ENCODE measurements around the gene CBFA2T3. TPM values are rescaled to one million over a fixed set of nuclear protein-coding genes. Genes with fewer than 3 reads are reported as not detected.

CBFA2T3 gene
- total and polyA plus RNA-seq, 2 donors (not counting 1 experiment from before 2014, with no cell fraction given): 40.8 to 58.3 TPM

DNA sequence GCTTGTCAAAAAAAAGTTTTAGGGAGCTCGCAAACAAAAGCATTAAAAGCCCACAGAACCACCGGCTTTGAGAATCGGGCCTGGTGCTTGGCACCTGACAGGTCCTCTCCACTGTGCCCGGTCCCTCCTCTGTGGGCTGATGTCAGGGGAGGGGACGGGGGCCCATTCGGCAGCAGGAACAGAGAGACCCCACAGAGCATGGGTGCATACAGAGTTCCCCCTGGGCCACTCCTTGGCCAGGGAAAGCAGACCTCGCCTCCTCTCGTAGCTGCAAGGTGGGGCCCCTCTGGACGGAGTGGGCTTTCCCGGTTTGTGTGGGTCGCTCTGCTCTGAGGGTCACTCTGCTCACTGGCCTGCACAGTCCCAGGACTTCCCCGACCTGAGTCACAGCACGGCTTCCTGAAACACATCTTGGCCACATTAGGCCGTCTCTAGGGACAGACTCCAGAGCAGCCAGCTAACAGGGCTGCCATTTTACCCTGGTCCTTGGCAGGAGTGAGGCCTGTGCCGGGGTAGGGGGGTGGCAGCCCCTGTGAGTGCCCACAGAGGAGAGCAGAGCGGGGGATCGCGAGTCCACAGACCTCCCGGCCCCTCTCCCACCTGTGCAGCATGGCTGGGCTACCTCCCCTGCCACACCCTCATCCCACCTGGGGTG, 11.1 kb downstream of the CBFA2T3 start:
- peak overlapping the region; percentile 79 for H3K27ac Mint-ChIP-seq
- DNase-seq (peak; percentile 41), ATAC-seq (ENCODE audit: low read depth) (no peak)
- no peaks in the 10 kb centered on the region for H3K27me3 ChIP-seq (replicated peaks in 1 of 4; ENCODE audit: control extremely low read depth in 1 of 4, control insufficient read depth in 3 of 4, insufficient read depth in 4 of 4, low read length in 3 of 4)
- no peak overlapping the region for H2AFZ ChIP-seq (ENCODE audit: insufficient read depth, low read depth, low read length, poor library complexity, severe bottlenecking)
- no peaks in the 10 kb centered on the region for H3K9me3 Mint-ChIP-seq (ENCODE audit: insufficient read depth)
- peak overlapping the region; percentile 88 for H3K4me2 ChIP-seq (replicated peaks; ENCODE audit: low read depth, low read length, poor library complexity, severe bottlenecking)
- no peak overlapping the region for H3K4me3 ChIP-seq (ENCODE audit: control extremely low read depth in 1 of 5, extremely low read depth in 1 of 5, insufficient read depth in 1 of 5, low read depth in 2 of 5, low read length in 4 of 5)
- peak overlapping the region; percentile 48 to 62 for H3K27ac ChIP-seq (ENCODE audit: low read length in 2 of 2)
- TF ChIP-seq, protein P1, sequence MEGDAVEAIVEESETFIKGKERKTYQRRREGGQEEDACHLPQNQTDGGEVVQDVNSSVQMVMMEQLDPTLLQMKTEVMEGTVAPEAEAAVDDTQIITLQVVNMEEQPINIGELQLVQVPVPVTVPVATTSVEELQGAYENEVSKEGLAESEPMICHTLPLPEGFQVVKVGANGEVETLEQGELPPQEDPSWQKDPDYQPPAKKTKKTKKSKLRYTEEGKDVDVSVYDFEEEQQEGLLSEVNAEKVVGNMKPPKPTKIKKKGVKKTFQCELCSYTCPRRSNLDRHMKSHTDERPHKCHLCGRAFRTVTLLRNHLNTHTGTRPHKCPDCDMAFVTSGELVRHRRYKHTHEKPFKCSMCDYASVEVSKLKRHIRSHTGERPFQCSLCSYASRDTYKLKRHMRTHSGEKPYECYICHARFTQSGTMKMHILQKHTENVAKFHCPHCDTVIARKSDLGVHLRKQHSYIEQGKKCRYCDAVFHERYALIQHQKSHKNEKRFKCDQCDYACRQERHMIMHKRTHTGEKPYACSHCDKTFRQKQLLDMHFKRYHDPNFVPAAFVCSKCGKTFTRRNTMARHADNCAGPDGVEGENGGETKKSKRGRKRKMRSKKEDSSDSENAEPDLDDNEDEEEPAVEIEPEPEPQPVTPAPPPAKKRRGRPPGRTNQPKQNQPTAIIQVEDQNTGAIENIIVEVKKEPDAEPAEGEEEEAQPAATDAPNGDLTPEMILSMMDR (IDR thresholded peaks at IDR 0.05): no peak
- TF ChIP-seq EZH2 (IDR thresholded peaks at IDR 0.05; ENCODE audit: borderline replicate concordance, insufficient read depth, low read depth, low read length, poor library complexity, severe bottlenecking): no peak
- H3K27me3 Mint-ChIP-seq: no peaks in the 10 kb centered on the region
- ChIA-PET POLR2A (interaction anchor here (4.8 kb wide), 1 partner anchor 11 kb away, joined by 53 read pairs; the partner anchor contains the start of gene CBFA2T3), CTCF (no interaction called here)
- H4K20me1 ChIP-seq (ENCODE audit: control insufficient read depth, insufficient read depth, low read length, poor library complexity, severe bottlenecking): peaks cover 33% of the 10 kb centered on the region
- peaks cover 90% of the 10 kb centered on the region for H3K79me2 ChIP-seq (ENCODE audit: control insufficient read depth, insufficient read depth, low read length)
- 65% methylated on average over 19 of the region's 19 CpGs for WGBS (ENCODE audit: insufficient coverage)
- peaks cover 65% of the 10 kb centered on the region for H3K4me1 Mint-ChIP-seq
- no peak overlapping the region for H3K9ac ChIP-seq (ENCODE audit: low read length)
- H3K9me3 ChIP-seq (ENCODE audit: control extremely low read depth in 1 of 3, control insufficient read depth in 2 of 3, insufficient read depth in 1 of 3, low read length in 2 of 3): peaks cover 0 to 7% (median 0%) of the 10 kb centered on the region in 3 donors
- H3K4me1 ChIP-seq (ENCODE audit: control insufficient read depth in 2 of 2, insufficient read depth in 2 of 2, low read length in 2 of 2): peaks cover 56 to 58% of the 10 kb centered on the region in 2 donors
- peak overlapping the region; percentile 35 for H3K4me3 Mint-ChIP-seq
- peaks cover 0 to 9% of the 10 kb centered on the region in 2 experiments for H3K36me3 ChIP-seq (replicated peaks in 1 of 2; ENCODE audit: control extremely low read depth in 1 of 2, control insufficient read depth in 1 of 2, extremely low read depth in 1 of 2, insufficient read depth in 2 of 2, low read length in 1 of 2)
- intact Hi-C loops (cut with micrococcal nuclease): no loop called here

DNA sequence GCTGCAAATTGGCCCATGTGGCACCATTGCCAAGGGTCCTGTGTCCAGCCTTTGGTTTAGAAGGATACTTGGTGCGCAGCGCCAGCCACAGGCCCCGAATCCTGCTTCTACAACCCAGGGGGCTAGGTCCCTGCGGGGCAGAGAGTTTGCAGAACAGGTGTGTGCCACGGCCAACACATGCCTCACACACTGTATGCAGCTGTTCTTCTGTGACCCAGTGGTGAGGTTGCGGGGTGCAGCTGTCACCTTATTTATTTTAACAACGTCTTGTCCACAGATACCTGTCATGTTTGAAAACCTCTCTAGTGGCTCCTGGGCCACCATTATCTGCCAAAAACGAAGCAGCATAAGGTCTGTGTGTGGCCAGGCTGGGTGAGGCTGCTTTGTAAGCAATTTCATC, 11.6 kb downstream of the CBFA2T3 start:
- no peak overlapping the region for H2AFZ ChIP-seq (ENCODE audit: insufficient read depth, low read depth, low read length, poor library complexity, severe bottlenecking)
- 33% methylated on average over 5 of the region's 8 CpGs for WGBS (ENCODE audit: insufficient coverage)

More for the DNA sequence above, 11.6 kb downstream of the CBFA2T3 start:
- Histone ChIP-seq H4K20me1 (ENCODE audit: control insufficient read depth, insufficient read depth, low read length, poor library complexity, severe bottlenecking) (peaks cover 38% of the 10 kb centered on the region), H3K4me1 (ENCODE audit: control insufficient read depth in 2 of 2, insufficient read depth in 2 of 2, low read length in 2 of 2) (peaks cover 51 to 53% of the 10 kb centered on the region in 2 donors), H3K4me2 (replicated peaks; ENCODE audit: low read depth, low read length, poor library complexity, severe bottlenecking) (peak overlapping the region; percentile 88), H3K36me3 (replicated peaks in 1 of 2; ENCODE audit: control extremely low read depth in 1 of 2, control insufficient read depth in 1 of 2, extremely low read depth in 1 of 2, insufficient read depth in 2 of 2, low read length in 1 of 2) (peaks cover 0 to 9% of the 10 kb centered on the region in 2 experiments), H3K27ac (ENCODE audit: low read length in 2 of 2) (peak overlapping the region; percentile 48 to 62), H3K9ac (ENCODE audit: low read length) (no peak overlapping the region), H3K9me3 (ENCODE audit: control extremely low read depth in 1 of 3, control insufficient read depth in 2 of 3, insufficient read depth in 1 of 3, low read length in 2 of 3) (peaks cover 0 to 12% (median 0%) of the 10 kb centered on the region in 3 donors), H3K27me3 (replicated peaks in 1 of 4; ENCODE audit: control extremely low read depth in 1 of 4, control insufficient read depth in 3 of 4, insufficient read depth in 4 of 4, low read length in 3 of 4) (no peaks in the 10 kb centered on the region), H3K4me3 (ENCODE audit: control extremely low read depth in 1 of 5, extremely low read depth in 1 of 5, insufficient read depth in 1 of 5, low read depth in 2 of 5, low read length in 4 of 5) (no peak overlapping the region), H3K79me2 (ENCODE audit: control insufficient read depth, insufficient read depth, low read length) (peaks cover 90% of the 10 kb centered on the region)
- POLR2A ChIA-PET: interaction anchor here (0.7 to 4.8 kb wide), 3 partner anchors 12 to 144 kb away, joined by 3 to 53 read pairs (median 3); partner anchors contain the start of gene CBFA2T3
- TF ChIP-seq, protein P1 (IDR thresholded peaks at IDR 0.05): no peak
- TF ChIP-seq EZH2 (IDR thresholded peaks at IDR 0.05; ENCODE audit: borderline replicate concordance, insufficient read depth, low read depth, low read length, poor library complexity, severe bottlenecking): no peak
- H3K27ac Mint-ChIP-seq: peak overlapping the region; percentile 79
- ATAC-seq (ENCODE audit: low read depth) (no peak), DNase-seq (no peak)
- intact Hi-C loops (cut with micrococcal nuclease): no loop called here
- H3K4me3 Mint-ChIP-seq: peak overlapping the region; percentile 35
- CTCF ChIA-PET: no interaction called here
- H3K4me1 Mint-ChIP-seq: peaks cover 60% of the 10 kb centered on the region
- H3K27me3 Mint-ChIP-seq: no peaks in the 10 kb centered on the region
- no peaks in the 10 kb centered on the region for H3K9me3 Mint-ChIP-seq (ENCODE audit: insufficient read depth)

Measured in B cell (primary cell).